Right hindlimb (tissue), 1 donor: ENCODE results near the gene ALDH4A1.

Experiments used
- DNase-seq: peaks from one replicate; pipeline ENCODE4 v3.0.0-alpha.2; 2018

The ALDH4A1 gene

DNA sequence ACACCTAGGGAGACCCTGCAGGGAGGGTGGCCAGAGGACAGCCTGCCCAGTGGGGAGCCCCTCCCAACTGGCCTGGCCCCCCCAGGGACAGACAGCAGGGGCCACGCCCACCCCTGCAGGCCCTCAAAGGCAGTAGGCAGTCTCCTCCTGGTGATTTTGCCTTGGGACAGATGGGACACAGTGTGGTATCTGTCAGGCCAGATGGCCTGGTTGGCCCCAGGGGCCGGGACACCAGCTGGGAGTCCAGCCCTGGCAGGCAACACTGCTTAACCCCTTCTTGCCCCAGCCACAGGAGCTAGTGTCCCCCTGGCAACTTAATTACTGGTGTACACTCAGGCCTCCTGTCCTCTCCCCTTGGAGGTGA, 36.3 kb upstream of the ALDH4A1 start:
- peak; percentile 54 for DNase-seq

DNA sequence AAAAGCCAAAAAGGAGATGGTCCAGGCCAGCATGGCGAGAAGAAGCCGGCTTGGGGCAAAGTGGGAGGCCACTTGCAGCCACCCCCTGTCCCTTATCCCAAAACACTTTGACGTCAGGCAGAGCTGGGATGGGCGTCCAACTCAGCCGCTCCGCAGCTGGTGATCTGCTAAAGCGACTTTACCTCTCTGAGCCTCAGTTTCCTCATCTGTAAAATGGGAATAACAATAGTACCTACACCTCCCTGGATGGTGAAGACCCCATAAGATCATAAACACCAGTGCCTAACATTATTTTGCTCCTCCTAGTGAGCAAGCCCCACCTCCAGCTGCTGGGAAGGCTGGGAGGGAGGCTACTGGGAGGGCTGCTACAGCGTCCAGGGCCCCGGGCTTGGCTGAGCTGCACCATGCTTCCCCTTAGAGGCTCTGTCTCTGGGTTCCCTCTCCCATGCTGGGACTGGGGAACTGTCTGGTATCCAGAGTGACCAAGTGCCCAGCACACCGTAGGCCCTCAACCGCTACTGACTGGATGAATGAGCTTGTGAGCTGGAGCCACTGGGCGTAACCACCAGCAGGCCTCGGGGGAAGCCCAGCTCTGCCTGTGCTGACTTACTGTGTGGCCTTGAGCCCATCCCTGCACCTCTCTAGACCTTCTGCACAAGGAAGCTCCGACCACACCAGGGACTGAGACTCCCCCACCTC, 35.8 kb upstream of the ALDH4A1 start:
- no peak for DNase-seq

DNA sequence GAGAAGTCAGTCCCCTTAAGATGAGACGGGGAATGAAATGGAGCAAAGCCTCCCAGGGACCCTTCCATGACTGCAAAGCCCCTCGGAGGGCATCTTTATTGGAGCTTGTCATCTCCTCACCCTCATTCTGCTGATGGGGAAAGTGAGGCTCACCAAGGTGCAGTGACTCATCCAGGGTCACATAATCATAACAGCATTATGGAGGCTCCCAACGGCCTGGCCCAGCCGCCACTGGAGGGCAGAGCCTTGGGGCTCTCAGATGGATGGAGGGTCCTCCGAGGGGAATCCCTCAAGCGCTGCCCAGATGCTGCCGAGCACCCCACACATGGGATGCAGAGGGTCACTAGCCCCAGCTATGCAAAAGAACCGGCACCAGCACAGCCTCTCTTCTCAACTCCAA, 35.2 kb upstream of the ALDH4A1 start:
- no peak for DNase-seq

DNA sequence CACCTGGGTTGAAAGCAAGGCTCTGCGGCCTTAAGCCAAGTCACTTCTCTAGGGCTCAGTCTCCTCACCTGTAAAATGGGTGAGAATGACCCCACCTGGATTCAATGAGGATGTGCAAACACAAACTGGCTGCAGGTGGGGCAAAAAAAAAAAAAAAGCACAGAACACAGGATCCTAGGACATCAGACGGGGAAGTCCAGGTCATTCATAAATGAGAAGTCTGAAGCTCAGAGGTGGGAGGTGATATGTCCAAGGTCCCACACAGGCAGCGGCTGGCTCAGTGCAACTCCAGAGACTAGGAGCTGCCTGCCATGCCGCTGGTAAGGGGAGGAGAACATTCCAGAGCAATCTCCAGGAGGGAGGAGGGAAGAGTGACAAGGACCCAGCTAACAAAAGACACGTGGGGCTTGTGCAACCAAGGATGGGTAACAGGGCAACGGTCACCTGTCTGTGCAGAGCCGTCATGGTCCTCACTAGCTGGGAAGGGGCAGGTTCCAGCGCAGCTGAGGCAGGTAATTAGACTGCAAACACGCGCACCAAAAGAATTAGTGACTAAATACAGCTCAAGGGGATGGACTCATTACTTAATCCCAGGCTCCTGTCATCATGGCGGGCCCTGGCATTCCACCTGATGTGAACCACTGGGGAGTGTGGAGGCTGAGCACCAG, 34.6 kb upstream of the ALDH4A1 start:
- DNase-seq, result no peak

DNA sequence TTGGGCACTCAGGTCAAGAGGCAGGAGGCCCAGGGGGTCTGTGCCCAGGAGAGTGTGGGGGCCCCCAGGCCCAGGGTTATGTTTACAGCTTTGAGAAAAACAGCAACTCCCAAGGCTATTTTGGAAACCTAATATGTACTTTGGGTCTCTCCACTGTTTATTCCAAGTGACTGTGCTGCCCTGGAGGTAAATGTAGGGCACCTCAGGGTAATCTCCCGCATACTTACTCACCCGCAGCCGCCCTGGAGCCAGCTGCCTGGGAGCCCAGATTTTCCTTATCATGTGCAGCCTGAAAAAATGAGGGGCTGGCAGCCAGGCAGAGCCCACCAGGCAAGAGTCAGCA, 34.1 kb upstream of the ALDH4A1 start:
- no peak for DNase-seq

DNA sequence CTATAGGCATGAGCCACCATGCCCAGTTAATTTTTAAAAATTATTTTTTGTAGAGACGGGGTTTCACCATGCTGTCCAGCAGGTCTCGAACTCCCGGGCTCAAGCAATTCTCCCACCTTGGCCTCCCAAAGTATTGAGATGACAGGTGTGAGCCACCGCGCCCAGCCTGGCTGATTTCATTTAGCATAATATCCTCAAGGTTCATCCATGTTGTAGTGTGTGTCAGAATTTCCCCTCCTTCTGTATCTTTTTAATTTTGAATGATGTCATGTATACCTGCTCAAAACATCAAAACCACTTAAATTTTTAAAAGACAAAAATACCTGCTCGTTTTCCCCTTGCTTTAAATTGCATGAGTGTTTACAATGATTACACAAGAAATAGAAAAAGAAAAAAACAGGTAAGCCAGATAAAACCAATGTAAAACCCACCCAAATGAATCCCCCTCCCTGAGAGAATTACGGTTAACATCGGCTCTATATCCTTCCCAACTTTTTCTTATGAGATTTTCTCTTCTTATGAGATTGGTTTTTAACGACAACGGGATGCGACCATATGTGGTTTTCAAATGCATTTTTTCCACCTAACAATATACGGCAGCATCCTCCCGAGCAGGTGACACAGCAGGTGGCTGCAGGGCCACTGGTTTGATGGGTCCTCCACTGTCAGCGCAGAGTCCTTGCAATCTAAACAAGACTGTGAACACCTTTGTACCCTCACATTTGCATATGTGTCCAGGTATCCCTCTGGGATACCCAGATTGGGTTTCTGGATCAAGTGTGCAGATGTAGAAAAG, 32.0 kb upstream of the ALDH4A1 start:
- no peak for DNase-seq

DNA sequence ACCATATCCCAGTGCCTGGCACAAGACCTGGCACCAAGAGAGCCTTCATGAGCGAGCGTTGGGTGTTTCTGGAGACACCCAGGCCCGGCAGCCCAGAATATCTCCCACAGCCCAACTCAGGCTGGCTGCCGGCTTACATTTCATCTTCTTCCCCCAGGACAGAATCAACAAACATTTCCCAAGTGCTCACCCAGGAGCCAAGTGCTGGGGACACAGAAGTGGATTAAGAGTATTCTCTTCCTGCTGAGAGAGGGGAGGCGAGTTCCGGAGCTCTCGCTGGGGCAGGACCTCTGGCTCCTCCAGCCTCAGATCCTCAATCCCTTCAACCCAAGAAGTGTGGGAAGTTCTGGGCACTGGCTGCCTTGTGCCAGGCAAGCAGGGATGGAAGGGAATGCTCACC, 30.5 kb upstream of the ALDH4A1 start:
- no peak for DNase-seq

DNA sequence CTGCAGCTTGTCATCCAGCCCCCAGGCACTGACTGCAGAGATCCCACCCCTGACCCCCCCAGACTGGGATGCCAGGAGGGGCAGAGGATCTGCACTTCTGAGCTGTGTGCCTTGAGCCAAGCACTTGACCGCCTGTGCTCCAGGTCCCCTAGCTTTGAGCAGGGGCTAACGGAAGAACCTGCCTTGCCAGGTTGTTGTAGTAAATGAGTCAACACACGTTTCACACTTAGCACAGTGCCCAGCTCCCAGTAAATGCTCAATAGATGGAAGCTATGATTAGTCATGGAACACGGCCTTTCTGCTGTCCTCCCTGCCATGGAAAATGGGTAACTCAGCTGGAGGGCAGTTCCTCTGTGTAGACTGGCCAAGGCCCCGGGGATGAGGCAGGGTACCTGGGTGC, 30.0 kb upstream of the ALDH4A1 start:
- no peak for DNase-seq

DNA sequence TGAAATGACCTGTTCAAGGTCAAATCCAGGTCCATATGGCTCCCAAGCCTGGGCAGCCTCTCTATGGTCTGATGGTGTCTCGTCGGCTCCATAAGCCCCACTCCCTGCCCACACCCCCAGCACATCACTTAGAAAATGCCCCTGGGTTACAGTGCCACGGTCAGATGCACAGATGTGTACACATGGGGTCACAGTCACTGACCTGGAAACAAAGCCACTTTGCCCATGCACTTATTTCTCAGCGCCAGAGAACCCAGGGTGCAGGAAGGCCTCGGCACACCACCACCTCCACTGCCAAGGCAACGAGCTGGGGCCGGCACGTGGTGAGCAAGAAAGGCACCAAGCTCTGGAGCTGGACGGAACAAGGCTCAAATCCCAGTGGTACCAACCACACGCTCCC, 29.4 kb upstream of the ALDH4A1 start:
- no peak for DNase-seq

DNA sequence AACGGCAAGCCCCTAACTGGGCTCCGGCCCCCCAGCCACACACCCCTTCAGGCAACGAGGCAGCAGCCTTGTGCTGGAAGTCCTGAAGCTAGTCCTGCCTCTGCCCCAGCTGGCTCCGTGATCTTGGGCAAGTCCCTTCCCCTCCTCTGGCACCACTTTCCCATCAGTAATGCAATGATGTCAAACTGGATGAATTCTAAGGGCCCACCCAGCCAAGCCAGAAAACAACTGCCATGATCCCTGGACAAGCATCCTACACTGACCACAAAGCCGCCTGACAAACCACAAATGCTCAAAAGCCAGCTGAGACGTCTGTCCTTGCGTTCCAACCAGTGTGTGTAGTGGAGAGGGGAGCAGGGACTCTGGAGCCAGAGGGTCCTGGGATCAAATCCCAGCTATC, 27.3 kb upstream of the ALDH4A1 start:
- DNase-seq, result no peak

DNA sequence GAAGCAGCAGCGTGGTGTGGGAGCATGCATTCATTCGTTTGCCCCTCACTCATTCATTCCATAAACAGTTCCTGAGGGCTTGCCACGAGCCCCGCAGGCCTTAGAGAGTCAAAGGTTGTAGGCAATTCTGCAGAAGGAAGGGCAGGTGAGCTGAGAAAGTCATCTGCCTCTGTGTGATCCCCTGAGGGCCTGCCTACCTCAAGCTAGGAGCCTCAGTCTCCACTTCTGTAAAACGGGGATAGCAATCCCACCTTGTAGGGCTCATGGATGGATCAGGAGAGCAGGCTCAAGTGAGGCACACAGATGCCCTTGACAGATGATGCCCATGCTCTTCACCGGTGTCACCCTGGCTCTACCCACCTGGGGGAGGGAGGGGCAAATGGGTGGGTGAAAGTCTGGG, 26.6 kb upstream of the ALDH4A1 start:
- DNase-seq, result no peak

DNA sequence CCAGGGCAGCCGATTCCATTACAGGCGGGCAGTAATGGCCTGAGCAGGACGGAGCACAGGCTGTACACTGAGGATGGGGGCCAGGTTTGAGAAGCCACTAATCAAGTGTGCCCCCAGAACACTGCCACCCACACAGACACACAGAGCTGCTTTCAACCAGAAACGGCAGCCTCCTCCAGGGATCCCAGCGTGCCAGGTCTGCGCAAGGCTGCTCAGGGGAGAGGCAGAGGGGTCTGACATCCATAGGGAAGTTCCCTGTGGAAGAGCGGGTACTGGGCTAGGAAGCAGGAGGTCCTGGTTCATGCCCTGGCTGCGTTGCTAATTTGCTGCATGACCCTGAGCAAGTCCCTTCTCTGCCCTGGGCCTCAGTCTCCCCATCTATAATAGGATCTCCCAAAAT, 26.1 kb upstream of the ALDH4A1 start:
- no peak for DNase-seq

DNA sequence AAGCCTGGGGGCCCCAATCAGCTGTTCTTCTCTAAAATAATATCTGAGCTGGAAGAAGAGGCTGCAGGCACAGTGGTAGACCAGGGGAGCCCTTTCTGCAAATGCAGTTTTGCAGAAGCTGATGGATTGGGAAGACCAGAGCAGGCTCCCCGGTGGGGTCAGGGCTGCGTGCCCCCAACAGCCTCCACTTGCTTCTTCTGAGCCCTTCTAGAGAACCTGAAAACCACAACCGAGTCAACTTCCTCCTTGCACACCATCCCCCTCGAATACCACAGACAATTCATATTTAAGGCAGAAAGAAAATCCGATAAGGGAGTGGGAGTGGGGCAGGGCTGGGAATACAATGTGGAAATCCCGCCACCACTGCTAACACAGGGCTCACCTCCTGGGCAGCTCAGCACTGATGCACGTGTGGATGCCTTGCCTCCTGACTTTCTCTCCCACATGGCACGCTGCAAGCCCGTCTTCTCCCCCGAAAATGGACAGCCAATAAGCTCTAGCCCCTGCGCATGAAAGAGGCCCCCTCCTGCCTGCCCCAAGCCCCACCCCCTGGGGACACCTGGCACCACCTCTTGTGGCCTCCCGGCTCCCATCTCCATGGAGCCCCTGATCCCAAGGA, 25.4 kb upstream of the ALDH4A1 start:
- DNase-seq, result no peak

DNA sequence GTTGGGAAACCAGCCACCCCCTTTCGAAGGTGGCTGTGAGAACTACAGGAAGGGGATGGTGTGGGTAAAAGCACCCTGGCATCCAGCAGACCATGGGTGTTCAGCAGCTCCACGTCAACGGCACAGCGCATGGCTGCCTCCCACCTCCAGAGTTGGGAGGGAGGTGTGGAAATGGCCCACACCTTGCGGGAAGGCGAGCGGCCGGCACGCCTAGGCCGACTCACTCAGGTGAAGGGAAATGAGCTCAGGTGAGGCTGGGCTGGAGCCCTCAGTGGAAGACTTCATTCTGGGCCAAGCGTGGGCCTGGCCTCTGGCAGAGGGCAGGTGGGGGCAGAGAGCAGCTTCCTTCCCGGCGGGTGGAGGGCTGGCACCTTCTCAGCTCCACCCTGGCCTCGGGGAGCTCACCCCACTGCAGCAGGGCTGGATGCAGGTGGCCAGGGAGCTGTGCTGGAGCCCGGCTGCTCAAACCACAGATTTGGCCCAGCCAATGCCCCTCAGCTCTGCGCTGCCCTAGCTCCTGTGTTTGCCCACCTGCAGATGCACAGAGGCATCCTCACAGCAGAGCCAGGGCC, 24.8 kb upstream of the ALDH4A1 start:
- DNase-seq, result no peak

DNA sequence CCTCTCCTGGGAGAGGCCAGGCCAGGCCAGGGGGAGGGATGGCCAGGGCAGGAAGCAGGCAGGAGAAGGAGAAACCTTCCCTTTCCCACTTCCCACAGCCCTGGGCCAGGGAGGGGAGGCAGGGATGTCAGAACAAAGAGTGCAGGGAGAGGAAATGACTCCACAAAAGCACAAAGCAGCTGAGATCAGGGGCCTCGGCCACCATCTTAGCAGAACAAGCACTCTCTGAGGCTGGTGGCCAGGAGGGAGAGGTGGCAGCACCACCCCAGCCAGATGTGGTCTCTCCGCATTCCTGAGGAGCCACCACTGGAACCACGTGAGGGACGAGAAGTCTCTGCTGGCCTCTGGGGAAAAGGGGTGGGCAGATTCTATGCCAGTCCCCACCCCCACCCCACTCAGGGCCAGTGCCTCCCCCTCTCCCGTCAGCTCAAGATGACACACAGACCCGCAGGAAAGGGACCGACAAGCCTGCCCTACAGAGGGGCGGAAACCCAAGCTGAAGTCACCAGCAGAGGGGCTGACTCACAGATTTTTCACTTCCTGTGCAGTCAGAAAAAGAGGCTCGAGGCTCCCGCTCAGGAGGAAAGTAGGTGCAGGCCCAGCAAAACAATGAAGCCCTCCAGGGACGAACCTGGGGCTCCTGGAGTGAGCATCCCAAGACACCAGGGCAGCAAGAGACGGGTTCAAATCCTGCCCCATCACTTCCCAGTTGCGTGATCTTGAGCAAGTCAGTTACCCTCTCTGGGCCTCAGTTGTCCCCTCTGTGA, 24.1 kb upstream of the ALDH4A1 start:
- DNase-seq, result peak; percentile 69

DNA sequence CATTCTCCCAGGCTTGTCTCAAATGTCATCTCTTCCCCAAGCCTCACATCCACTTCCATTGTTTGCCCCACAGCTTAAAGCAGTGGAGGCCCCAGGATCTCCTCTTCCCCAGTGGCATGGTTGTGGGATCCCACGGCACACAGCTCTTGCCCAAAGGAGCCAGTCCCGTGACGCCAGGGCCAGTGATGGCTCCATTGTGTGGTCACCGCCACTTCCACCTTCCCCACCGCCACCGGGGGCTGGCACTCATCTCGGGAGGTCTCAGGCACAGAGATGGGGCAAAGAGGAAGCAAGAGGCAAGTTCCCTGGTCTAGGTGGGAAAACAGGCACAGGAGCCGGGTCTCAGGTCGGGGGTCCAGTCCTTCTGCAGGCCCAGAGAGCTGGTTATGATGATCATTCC, 22.9 kb upstream of the ALDH4A1 start:
- DNase-seq, result no peak

DNA sequence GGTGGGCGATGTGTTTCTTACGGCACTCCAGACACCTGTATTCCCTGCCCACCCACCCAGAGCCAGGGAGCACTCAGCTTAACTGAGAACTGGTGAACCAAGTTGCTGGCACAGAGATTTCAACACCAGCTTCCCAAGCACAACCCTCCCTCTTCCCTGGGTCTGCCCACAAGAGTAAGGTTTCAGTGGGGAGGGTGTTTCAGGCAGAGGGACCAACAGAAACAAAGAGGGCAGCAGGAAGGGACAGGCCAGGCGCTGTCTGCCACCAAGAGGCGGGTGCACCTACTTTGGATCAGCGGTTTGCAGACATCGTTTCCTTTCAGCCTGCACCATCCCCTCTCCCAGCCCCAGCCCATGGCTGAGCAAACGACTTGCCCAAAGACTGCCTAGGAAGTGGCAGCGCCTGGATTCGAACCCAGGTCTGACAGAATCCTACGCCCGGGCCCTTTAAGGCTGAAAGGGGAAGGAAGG, 21.9 kb upstream of the ALDH4A1 start:
- DNase-seq, result no peak

DNA sequence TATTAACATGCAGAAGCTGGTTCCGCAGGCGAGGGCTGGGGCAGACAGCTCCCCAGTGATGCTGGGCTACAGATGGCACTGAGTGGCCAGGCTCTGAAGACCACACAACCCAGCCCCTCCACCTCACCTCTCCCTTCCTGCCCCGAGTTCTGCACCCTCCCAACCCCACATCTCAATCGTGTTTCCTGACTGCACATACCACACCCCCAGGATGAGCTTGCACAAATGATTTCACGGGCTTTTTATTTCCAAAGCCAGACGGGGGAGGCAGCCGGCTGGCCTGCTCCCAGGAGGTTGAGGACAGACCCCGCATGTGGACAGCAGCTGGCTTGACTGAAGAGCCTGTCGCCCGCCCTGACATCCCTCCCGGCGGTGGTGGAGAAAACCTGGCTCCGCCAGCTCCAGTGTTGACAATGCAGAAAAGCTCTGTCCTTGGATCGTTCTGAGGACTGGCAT, 21.4 kb upstream of the ALDH4A1 start:
- DNase-seq, result peak; percentile 61

DNA sequence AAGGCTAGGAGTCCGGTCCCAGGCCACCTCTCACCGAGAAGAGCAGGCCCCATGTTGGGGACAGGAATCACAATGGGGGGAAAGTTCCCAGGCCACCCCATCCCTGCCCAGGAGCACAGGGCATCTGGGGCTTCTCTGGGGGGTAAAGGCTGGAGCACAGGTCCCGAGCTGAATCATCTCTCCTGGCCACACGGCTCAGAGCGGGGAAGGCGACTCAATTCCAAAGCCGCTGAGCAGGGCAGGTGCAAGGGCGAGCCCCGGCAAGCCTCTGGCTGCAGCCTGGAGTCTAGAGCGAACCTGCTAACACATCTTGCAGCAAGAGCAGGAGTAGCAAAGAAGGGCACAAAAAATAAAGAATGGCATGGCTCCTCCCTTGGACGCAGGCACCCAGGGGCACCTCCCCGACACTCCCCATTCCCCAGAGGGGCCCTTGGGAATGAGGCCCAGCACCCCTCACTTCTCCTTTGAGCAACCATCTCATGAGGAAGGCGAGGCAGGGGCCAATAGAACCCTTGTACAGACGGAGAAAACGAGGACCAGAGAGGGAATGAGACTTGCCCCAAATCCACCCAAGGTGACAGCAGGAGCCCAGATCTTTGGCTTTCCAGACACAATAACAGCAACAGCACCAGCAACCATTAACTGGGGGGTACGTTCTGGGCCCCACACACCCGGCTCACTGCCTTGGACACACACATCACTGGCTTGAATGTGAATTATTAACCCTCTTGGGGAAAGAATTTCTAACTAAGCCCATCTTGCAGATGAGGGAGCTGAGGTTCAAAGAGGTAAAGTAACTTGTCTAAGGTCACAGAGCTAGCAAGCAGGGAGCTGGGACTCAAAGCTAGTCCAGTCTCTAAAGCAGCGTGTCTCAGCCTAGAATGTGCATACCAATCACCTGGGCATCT, 20.7 kb upstream of the ALDH4A1 start:
- DNase-seq, result no peak

DNA sequence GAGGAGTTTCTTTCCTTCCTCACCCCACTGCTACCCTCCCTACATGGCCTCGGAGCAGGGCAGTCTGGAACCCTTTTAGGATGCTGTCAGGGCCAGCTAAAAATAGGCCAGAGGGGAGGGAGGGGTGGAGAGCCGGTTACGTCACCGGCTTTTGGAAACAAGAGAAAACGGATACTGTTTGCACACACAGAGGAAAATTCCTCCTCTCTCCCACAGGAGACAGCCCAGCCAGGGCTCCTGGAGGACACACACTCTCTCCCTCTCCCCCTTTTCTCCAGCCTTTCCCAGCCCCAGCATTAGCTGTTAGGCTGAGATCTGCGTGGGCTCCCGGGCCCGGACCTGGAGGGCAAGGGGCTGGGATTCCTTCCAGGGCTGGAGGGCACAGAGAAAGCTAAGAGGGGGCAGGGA, 20.0 kb upstream of the ALDH4A1 start:
- DNase-seq, result peak; percentile 94

DNA sequence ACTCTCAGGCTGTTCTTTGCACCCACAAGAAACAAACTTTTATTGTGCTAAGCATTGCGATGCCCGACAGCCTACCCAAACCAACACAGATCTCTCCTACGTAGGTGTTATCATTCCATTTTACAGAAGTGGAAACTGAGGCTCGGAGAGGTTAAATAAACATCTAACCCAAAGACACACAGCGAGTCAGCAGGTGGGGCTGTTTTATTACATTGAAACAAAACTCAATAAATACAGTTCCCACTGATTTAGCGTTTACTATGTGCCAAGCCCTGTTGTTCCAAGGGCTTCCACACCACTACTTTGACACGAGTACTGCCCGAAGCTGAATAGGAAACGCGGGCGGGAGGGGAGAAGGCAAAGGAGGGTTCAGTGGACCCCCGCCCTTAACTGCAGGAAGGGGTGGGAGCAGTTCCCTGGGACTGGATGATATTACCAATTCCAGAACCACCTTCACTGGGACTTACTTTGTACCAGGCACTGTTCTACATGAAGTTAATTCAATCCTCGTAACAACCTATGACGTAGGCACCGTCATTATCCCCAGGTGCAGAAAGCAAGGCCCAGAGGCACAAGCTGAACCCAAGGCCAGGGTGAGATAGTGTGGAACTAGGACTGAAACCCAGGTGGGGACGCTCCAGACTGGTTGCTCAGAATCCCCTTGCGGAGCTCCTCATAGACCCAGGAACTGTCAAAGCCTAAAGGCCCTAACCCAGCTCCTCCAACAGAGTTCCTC, 19.3 kb upstream of the ALDH4A1 start:
- DNase-seq, result no peak
